Cardiac fibroblast (primary cell): ENCODE results near the gene ATP23.

Source experiments
- DNase-seq, 2 donors: peaks; one replicate each; pipeline versions ENCODE4 v3.0.0 to v3.0.0-alpha.2; 2010; ENCODE audit warnings: low read depth in 2 of 2
- H3K4me3 ChIP-seq, 2 donors: replicated peaks in 1 of 2; 1 replicate in 1 of 2; 2 replicates in 1 of 2; pipeline ENCODE4 v1.5.1; 2011; ENCODE audit warnings: low read depth in 2 of 2, low read length in 2 of 2, mild to moderate bottlenecking in 2 of 2, moderate library complexity in 1 of 2
- CTCF ChIP-seq: IDR thresholded peaks from one replicate; pipeline ENCODE4 v1.5.1; 2011; ENCODE audit warnings: low read depth, mild to moderate bottlenecking, low read length, inconsistent platforms

Gene ATP23

GRCh38 chr12:58007875-58008274 is 66.5 kb downstream of the ATP23 start:
- H3K4me3 ChIP-seq = no peak overlapping the region
- no peak for DNase-seq
- no peak for TF ChIP-seq CTCF

GRCh38 chr12:58008634-58009033 is 67.3 kb downstream of the ATP23 start:
- no peak overlapping the region for H3K4me3 ChIP-seq
- DNase-seq = no peak
- TF ChIP-seq CTCF = no peak
